Measurements from ENCODE around the gene SLC35A3.
A peak's percentile ranks its signal among the peaks of the same experiment; 100 is the strongest.

SLC35A3 gene

DNA sequence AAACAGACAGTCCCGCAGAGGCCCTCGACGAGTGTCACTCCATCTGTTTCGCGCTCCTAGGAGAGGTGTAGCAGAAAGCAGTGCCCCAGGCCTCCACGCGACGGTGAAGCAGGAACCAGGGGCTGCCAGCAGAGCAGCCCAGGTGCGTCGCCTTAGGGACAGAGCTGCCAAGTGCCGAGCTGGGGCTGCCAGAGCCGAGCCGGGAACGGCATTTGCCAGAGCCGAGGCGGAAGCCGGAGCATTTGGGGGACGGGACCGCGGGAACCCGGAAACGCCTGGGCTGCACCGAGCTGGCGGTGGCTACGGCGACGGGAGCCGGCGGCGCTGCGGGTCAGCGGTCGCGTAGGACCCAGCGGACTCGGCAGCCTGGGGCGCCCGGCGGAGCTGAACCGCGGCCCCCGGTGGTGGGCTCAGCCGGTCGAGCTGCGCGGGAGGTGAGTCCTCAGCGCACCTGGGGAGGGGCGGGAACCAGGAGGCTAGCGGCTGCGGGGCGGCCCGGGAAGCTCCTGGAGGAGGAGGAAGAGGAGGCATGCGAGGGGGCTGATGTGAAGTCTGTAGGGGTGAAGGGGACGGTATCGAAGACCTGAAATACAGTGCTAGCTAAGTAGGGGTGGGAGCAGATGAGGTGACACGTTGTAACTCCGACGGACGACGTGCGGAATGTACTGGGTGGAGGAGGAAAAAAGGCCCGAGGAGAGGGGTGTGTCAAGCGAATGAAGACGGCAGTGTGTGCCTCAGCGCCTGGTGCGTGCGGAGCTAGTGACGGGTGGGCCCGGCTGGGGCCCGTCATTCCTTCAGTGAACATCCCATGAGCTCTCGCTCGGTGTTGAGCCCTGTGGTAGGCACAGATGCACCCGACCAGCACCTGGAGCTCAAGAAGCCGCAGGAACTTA is at the start of gene SLC35A3:
Gene SLC35A3 (plus strand): TSS at position 268 of the 893 bp plus-strand sequence. CDS start 23,559 bp downstream, outside the sequence.
- Histone ChIP-seq H3K4me1 (peaks cover 0 to 18% (median 11%) of the 10 kb centered on the region in 4 donors), H3K36me3 (peaks cover 1 to 6% (median 2%) of the 10 kb centered on the region in 3 donors), H3K9me3 (no peaks in the 10 kb centered on the region), H3K27ac (peak within 1 kb of the TSS; percentile 65 to 85), H3K27me3 (no peaks in the 10 kb centered on the region), H3K4me3 (peak within 1 kb of the TSS; percentile 75 to 97)
- intact Hi-C loops (cut with DNase I; ENCODE audit: low total_unique reads) = no loop called here
- TF ChIP-seq, protein P1, sequence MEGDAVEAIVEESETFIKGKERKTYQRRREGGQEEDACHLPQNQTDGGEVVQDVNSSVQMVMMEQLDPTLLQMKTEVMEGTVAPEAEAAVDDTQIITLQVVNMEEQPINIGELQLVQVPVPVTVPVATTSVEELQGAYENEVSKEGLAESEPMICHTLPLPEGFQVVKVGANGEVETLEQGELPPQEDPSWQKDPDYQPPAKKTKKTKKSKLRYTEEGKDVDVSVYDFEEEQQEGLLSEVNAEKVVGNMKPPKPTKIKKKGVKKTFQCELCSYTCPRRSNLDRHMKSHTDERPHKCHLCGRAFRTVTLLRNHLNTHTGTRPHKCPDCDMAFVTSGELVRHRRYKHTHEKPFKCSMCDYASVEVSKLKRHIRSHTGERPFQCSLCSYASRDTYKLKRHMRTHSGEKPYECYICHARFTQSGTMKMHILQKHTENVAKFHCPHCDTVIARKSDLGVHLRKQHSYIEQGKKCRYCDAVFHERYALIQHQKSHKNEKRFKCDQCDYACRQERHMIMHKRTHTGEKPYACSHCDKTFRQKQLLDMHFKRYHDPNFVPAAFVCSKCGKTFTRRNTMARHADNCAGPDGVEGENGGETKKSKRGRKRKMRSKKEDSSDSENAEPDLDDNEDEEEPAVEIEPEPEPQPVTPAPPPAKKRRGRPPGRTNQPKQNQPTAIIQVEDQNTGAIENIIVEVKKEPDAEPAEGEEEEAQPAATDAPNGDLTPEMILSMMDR (IDR thresholded peaks at IDR 0.05) = no peak
- peak; percentile 64 to 83 for DNase-seq

DNA sequence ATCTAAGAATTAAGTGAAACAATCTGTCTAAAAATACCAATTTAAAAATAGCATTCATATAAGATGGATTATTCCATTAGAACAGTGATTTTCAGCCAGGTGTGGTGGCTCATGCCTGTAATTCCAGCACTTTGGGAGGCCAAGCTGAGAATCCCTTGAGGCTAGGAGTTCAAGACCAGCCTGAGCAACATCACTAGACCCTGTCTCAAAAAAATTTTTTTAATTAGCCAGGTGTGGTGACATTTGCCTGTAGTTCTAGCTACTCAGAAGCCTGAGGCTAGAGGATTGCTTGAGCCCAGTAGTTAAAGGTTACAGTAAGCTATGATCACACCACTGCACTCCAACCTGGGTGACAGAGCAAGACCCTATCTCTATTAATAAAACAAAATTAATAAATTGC is 35.0 kb upstream of the SLC35A3 start:
- Histone ChIP-seq H3K27ac (no peak overlapping the region), H3K36me3 (no peaks in the 10 kb centered on the region), H3K4me1 (no peaks in the 10 kb centered on the region), H3K9me3 (no peaks in the 10 kb centered on the region), H3K27me3 (no peaks in the 10 kb centered on the region), H3K4me3 (no peak overlapping the region)
- intact Hi-C loops (cut with DNase I; ENCODE audit: low total_unique reads) = no loop called here
- DNase-seq = no peak
- TF ChIP-seq, protein P1 (IDR thresholded peaks at IDR 0.05) = no peak

DNA sequence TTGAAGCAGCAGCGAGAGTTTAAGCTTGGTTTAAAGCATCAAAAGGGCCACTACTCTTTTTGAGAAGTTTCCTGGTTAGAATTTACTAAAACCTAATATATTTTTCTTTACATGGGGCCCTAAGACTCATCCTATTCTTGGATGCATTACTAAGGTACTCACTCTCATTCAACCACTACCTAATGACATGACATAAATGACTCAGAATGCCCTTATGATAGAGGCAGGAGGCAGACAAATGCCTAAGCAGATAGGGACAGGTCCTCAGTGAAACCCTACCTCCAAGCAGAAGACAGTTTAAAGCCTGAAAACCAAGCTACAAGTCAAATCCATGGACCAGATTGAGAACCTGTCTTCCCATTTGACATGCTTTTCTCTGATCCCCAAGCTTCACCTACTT is 34.3 kb upstream of the SLC35A3 start:
- H3K4me1 ChIP-seq = no peaks in the 10 kb centered on the region
- intact Hi-C loops (cut with DNase I; ENCODE audit: low total_unique reads) = no loop called here

DNA sequence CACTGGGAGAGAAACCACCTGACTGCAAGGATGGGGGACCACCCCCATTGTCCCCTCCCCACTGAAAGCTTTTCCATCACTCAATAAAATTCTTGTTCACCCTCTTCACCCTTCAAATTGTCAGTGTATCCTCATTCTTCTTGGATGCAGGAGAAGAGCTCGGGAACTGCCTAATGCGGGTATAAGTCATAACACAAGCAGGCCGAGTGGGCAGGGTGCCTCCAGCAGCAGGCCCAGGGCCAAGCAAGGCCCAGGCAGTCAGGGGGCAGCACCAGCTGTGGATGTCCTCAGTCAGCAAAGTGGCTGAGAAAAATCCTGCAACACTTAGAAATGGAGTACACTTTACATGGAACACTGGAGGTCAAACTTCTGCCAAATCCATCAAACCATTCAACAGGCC is 33.7 kb upstream of the SLC35A3 start:
- no peaks in the 10 kb centered on the region for H3K4me1 ChIP-seq
- intact Hi-C loops (cut with DNase I; ENCODE audit: low total_unique reads) = no loop called here
- no peak overlapping the region for H3K27ac ChIP-seq
- no peaks in the 10 kb centered on the region for H3K9me3 ChIP-seq
- TF ChIP-seq, protein P1 (IDR thresholded peaks at IDR 0.05) = no peak
- H3K27me3 ChIP-seq = no peaks in the 10 kb centered on the region
- no peak overlapping the region for H3K4me3 ChIP-seq
- DNase-seq = no peak
- H3K36me3 ChIP-seq = no peaks in the 10 kb centered on the region

More for the DNA sequence above, 34.3 kb upstream of the SLC35A3 start:
- DNase-seq = no peak
- Histone ChIP-seq H3K27ac (no peak overlapping the region), H3K36me3 (no peaks in the 10 kb centered on the region), H3K9me3 (no peaks in the 10 kb centered on the region), H3K27me3 (no peaks in the 10 kb centered on the region), H3K4me3 (no peak overlapping the region)
- TF ChIP-seq, protein P1 (IDR thresholded peaks at IDR 0.05) = no peak

DNA sequence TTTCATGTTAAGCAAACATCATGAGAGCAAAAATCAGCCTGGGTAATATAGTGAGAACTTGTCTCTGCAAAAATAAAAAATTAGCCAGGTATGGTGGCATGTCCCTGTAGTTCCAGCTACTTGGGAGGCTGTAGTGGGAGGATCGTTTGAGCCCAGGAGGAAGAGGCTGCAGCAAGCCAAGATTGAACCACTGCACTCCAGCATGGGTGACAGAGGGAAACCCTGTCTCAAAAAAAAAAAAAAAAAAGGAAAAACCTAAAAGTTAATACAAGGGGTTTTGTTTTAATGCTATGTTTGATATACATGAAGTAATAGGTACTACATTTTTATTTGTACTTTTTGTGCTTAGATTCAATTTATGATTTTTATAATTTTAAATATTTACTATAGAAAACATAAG is 27.1 kb upstream of the SLC35A3 start:
- Histone ChIP-seq H3K27ac (no peak overlapping the region), H3K36me3 (no peaks in the 10 kb centered on the region), H3K9me3 (no peaks in the 10 kb centered on the region), H3K4me3 (no peak overlapping the region), H3K27me3 (no peaks in the 10 kb centered on the region), H3K4me1 (peaks cover 0 to 14% (median 0%) of the 10 kb centered on the region in 4 donors)
- no peak for DNase-seq
- intact Hi-C loops (cut with DNase I; ENCODE audit: low total_unique reads) = no loop called here
- TF ChIP-seq, protein P1 (IDR thresholded peaks at IDR 0.05) = no peak

Measured in tibial artery (tissue), 4 donors.